Measurements from ENCODE around the gene C4orf50.
"Not testable (repeated sequence)": the region's sequence is repeated elsewhere in the genome, so short reads cannot be mapped to it uniquely, and the experiment has no call there.

Gene C4orf50

GRCh38 chr4:5877392-5877791 is 140.8 kb downstream of the C4orf50 start:
- H3K27me3 Mint-ChIP-seq, result peaks cover 1% of the 10 kb centered on the region
- no peaks in the 10 kb centered on the region for H3K4me1 Mint-ChIP-seq (ENCODE audit: low read depth)
- H3K9me3 Mint-ChIP-seq (ENCODE audit: low read depth), result peaks cover 4% of the 10 kb centered on the region
- H3K4me3 Mint-ChIP-seq, result no peak overlapping the region
- no peak overlapping the region for H3K27ac Mint-ChIP-seq
- H3K36me3 Mint-ChIP-seq, result no peaks in the 10 kb centered on the region

- Mint-ChIP-seq H3K4me3 (no peak overlapping the region), H3K27ac (no peak overlapping the region)
Measured at GRCh38 chr4:5874811-5875449, 143.3 kb downstream of the C4orf50 start.

GRCh38 chr4:5870701-5871100 is 147.5 kb downstream of the C4orf50 start:
- peaks cover 15% of the 10 kb centered on the region for H3K4me1 Mint-ChIP-seq (ENCODE audit: low read depth)
- no peak overlapping the region for H3K27ac Mint-ChIP-seq
- peaks cover 4% of the 10 kb centered on the region for H3K9me3 Mint-ChIP-seq (ENCODE audit: low read depth)
- H3K36me3 Mint-ChIP-seq, result no peaks in the 10 kb centered on the region
- H3K27me3 Mint-ChIP-seq, result peaks cover 14% of the 10 kb centered on the region
- no peak overlapping the region for H3K4me3 Mint-ChIP-seq

More at GRCh38 chr4:5874811-5875449, 143.3 kb downstream of the C4orf50 start:
- Mint-ChIP-seq H3K27me3 (peaks cover 3% of the 10 kb centered on the region), H3K4me1 (ENCODE audit: low read depth) (no peaks in the 10 kb centered on the region), H3K36me3 (no peaks in the 10 kb centered on the region), H3K9me3 (ENCODE audit: low read depth) (peaks cover 4% of the 10 kb centered on the region)

GRCh38 chr4:5869966-5870619 is 148.1 kb downstream of the C4orf50 start:
- Mint-ChIP-seq H3K9me3 (ENCODE audit: low read depth) (peaks cover 4% of the 10 kb centered on the region), H3K27ac (no peak overlapping the region), H3K4me1 (ENCODE audit: low read depth) (peaks cover 15% of the 10 kb centered on the region), H3K4me3 (no peak overlapping the region), H3K27me3 (peaks cover 14% of the 10 kb centered on the region), H3K36me3 (no peaks in the 10 kb centered on the region)

- H3K4me3 Mint-ChIP-seq, result no peak overlapping the region
- H3K9me3 Mint-ChIP-seq (ENCODE audit: low read depth), result no peaks in the 10 kb centered on the region
- H3K36me3 Mint-ChIP-seq, result no peaks in the 10 kb centered on the region
- H3K27me3 Mint-ChIP-seq, result peaks cover 14% of the 10 kb centered on the region
- H3K4me1 Mint-ChIP-seq (ENCODE audit: low read depth), result peaks cover 15% of the 10 kb centered on the region
- no peak overlapping the region for H3K27ac Mint-ChIP-seq
Measured at GRCh38 chr4:5867866-5868265, 150.4 kb downstream of the C4orf50 start.

GRCh38 chr4:5866841-5867813 is 151.1 kb downstream of the C4orf50 start:
- Mint-ChIP-seq H3K9me3 (ENCODE audit: low read depth) (no peaks in the 10 kb centered on the region), H3K36me3 (no peaks in the 10 kb centered on the region), H3K4me3 (no peak overlapping the region), H3K27me3 (peaks cover 17% of the 10 kb centered on the region), H3K27ac (no peak overlapping the region), H3K4me1 (ENCODE audit: low read depth) (peaks cover 15% of the 10 kb centered on the region)

- Mint-ChIP-seq H3K36me3 (no peaks in the 10 kb centered on the region), H3K4me1 (ENCODE audit: low read depth) (peaks cover 15% of the 10 kb centered on the region), H3K4me3 (no peak overlapping the region), H3K27ac (no peak overlapping the region), H3K9me3 (ENCODE audit: low read depth) (no peaks in the 10 kb centered on the region), H3K27me3 (peaks cover 18% of the 10 kb centered on the region)
Measured at GRCh38 chr4:5865896-5866599, 152.2 kb downstream of the C4orf50 start.

GRCh38 chr4:5863461-5864113 is 154.6 kb downstream of the C4orf50 start:
- H3K36me3 Mint-ChIP-seq, result no peaks in the 10 kb centered on the region
- no peaks in the 10 kb centered on the region for H3K9me3 Mint-ChIP-seq (ENCODE audit: low read depth)
- H3K27me3 Mint-ChIP-seq, result peaks cover 12% of the 10 kb centered on the region
- no peak overlapping the region for H3K4me3 Mint-ChIP-seq
- no peak overlapping the region for H3K27ac Mint-ChIP-seq
- H3K4me1 Mint-ChIP-seq (ENCODE audit: low read depth), result peaks cover 15% of the 10 kb centered on the region

GRCh38 chr4:5858020-5858769 is 160.0 kb downstream of the C4orf50 start:
- Mint-ChIP-seq H3K4me3 (no peak overlapping the region), H3K4me1 (ENCODE audit: low read depth) (no peaks in the 10 kb centered on the region), H3K27me3 (peaks cover 3% of the 10 kb centered on the region), H3K36me3 (no peaks in the 10 kb centered on the region), H3K9me3 (ENCODE audit: low read depth) (no peaks in the 10 kb centered on the region), H3K27ac (no peak overlapping the region)

- no peak overlapping the region for H3K27ac Mint-ChIP-seq
- H3K4me1 Mint-ChIP-seq (ENCODE audit: low read depth), result no peaks in the 10 kb centered on the region
- no peak overlapping the region for H3K4me3 Mint-ChIP-seq
- no peaks in the 10 kb centered on the region for H3K9me3 Mint-ChIP-seq (ENCODE audit: low read depth)
- H3K27me3 Mint-ChIP-seq, result peaks cover 1% of the 10 kb centered on the region
- no peaks in the 10 kb centered on the region for H3K36me3 Mint-ChIP-seq
Measured at GRCh38 chr4:5857199-5857598, 161.0 kb downstream of the C4orf50 start.

- H3K4me3 Mint-ChIP-seq; H3K27me3 Mint-ChIP-seq; H3K4me1 Mint-ChIP-seq (ENCODE audit: low read depth); H3K36me3 Mint-ChIP-seq; H3K9me3 Mint-ChIP-seq (ENCODE audit: low read depth); H3K27ac Mint-ChIP-seq: not testable (repeated sequence)
Measured at GRCh38 chr4:5856362-5856761, 161.9 kb downstream of the C4orf50 start.

GRCh38 chr4:5854929-5855328 is 163.3 kb downstream of the C4orf50 start:
- Mint-ChIP-seq H3K4me3 (no peak overlapping the region), H3K9me3 (ENCODE audit: low read depth) (no peaks in the 10 kb centered on the region), H3K36me3 (no peaks in the 10 kb centered on the region), H3K4me1 (ENCODE audit: low read depth) (no peaks in the 10 kb centered on the region), H3K27ac (no peak overlapping the region), H3K27me3 (peaks cover 2% of the 10 kb centered on the region)

- Mint-ChIP-seq H3K4me1 (ENCODE audit: low read depth) (no peaks in the 10 kb centered on the region), H3K27ac (no peak overlapping the region), H3K27me3 (peaks cover 7% of the 10 kb centered on the region), H3K9me3 (ENCODE audit: low read depth) (no peaks in the 10 kb centered on the region), H3K36me3 (no peaks in the 10 kb centered on the region), H3K4me3 (no peak overlapping the region)
Measured at GRCh38 chr4:5852523-5853202, 165.6 kb downstream of the C4orf50 start.
